Neural progenitor cell (in vitro differentiated cells): ENCODE results near the gene SDK2.

Experiments
- CTCF ChIP-seq: fragments of 200-600 bp; sonication (generic); IDR thresholded peaks from 2 replicates; pipeline ENCODE4 v1.5.1; 2017; ENCODE audit warnings: antibody characterized with exemption, mild to moderate bottlenecking
- EZH2 ChIP-seq: fragments of 200-600 bp; sonication (generic); IDR thresholded peaks from 2 replicates; pipeline ENCODE4 v1.6.1; 2017; ENCODE audit warnings: antibody characterized with exemption, mild to moderate bottlenecking, moderate library complexity
- EZH2phosphoT487 ChIP-seq: fragments of 200-600 bp; sonication (generic); IDR thresholded peaks from 2 replicates; pipeline ENCODE4 v1.6.1; 2017; ENCODE audit warnings: antibody characterized with exemption

GRCh38 chr17:73634629-73635028 lies 9.6 kb downstream of the SDK2 start:
- TF ChIP-seq CTCF = no peak
- TF ChIP-seq EZH2 = no peak
- TF ChIP-seq EZH2phosphoT487 = no peak
